Keratinocyte (primary cell): ENCODE results near the gene EPHB3. TPM values are rescaled to one million over a fixed set of nuclear protein-coding genes. Genes with fewer than 3 reads are reported as not detected.

ENCODE experiments used
- DNase-seq: peaks from one replicate; pipeline ENCODE4 v3.0.0-alpha.2; 2011; ENCODE audit warnings: low read depth, missing footprints, low spot score
- FAIRE-seq: peaks from 2 replicates; lab custom pipeline; 2011; peaks lifted over from hg19 to GRCh38; lab: Jason Lieb, UNC
- H2AFZ ChIP-seq: 2 replicates; pipeline ENCODE4 v1.6.0; 2012; ENCODE audit warnings: low read length, control low read depth, inconsistent platforms; ENCODE audit not compliant: control insufficient read depth
- H3K27ac ChIP-seq: 2 replicates; pipeline ENCODE4 v1.5.1; 2011; ENCODE audit warnings: low read length; ENCODE audit not compliant: control insufficient read depth, insufficient read depth
- H3K27me3 ChIP-seq: 3 replicates; pipeline ENCODE4 v1.6.0; 2011; ENCODE audit warnings: low read length; ENCODE audit not compliant: control insufficient read depth, insufficient read depth; ENCODE audit errors: extremely low read depth
- H3K36me3 ChIP-seq, 2 experiments: 2 replicates in 1 of 2; 3 replicates in 1 of 2; pipeline ENCODE4 v1.5.1; 2011; ENCODE audit warnings: low read length in 2 of 2, mild to moderate bottlenecking in 1 of 2; ENCODE audit not compliant: control insufficient read depth in 2 of 2, insufficient read depth in 2 of 2; ENCODE audit errors: extremely low read depth in 1 of 2
- H3K4me1 ChIP-seq: 3 replicates; pipeline ENCODE4 v1.5.1; 2011; ENCODE audit warnings: low read length; ENCODE audit not compliant: control insufficient read depth, insufficient read depth; ENCODE audit errors: extremely low read depth
- H3K4me2 ChIP-seq: 3 replicates; pipeline ENCODE4 v1.6.0; 2011; ENCODE audit warnings: low read depth, low read length; ENCODE audit not compliant: control insufficient read depth, insufficient read depth; ENCODE audit errors: extremely low read depth
- H3K4me3 ChIP-seq, 3 experiments: fragments of 200-600 bp in 1 of 3; sonication (generic) in 1 of 3; 2 replicates in 2 of 3; 3 replicates in 1 of 3; pipeline ENCODE4 v1.5.1; 2011 to 2016; ENCODE audit warnings: low read length in 3 of 3, mild to moderate bottlenecking in 3 of 3, control low read depth in 2 of 3, inconsistent platforms in 1 of 3, low read depth in 1 of 3, mixed read lengths in 1 of 3, mixed run types in 1 of 3, moderate library complexity in 1 of 3; ENCODE audit not compliant: control insufficient read depth in 2 of 3, insufficient read depth in 2 of 3; ENCODE audit errors: extremely low read depth in 1 of 3
- H3K79me2 ChIP-seq: 2 replicates; pipeline ENCODE4 v1.6.0; 2012; ENCODE audit warnings: low read length; ENCODE audit not compliant: control insufficient read depth, insufficient read depth
- H3K9ac ChIP-seq: 3 replicates; pipeline ENCODE4 v1.6.0; 2011; ENCODE audit warnings: low read length; ENCODE audit not compliant: control insufficient read depth, insufficient read depth; ENCODE audit errors: extremely low read depth
- H3K9me1 ChIP-seq: 3 replicates; pipeline ENCODE4 v1.6.0; 2011; ENCODE audit warnings: low read length; ENCODE audit not compliant: control insufficient read depth, insufficient read depth; ENCODE audit errors: extremely low read depth
- H3K9me3 ChIP-seq: 2 replicates; pipeline ENCODE4 v1.5.1; 2012; ENCODE audit warnings: low read depth, low read length; ENCODE audit not compliant: control insufficient read depth
- H4K20me1 ChIP-seq: 3 replicates; pipeline ENCODE4 v1.6.0; 2011; ENCODE audit warnings: low read length; ENCODE audit not compliant: control insufficient read depth, insufficient read depth; ENCODE audit errors: extremely low read depth
- CTCF ChIP-seq, 3 experiments: IDR thresholded peaks in 1 of 3; conservative IDR thresholded peaks in 1 of 3; optimal IDR thresholded peaks in 1 of 3; 2 replicates in 2 of 3; 3 replicates in 1 of 3; pipeline versions ENCODE3 to v1.5.1; 2011; ENCODE audit warnings: low read length in 3 of 3, mild to moderate bottlenecking in 3 of 3, moderate library complexity in 2 of 3, control low read depth in 1 of 3, inconsistent platforms in 1 of 3; ENCODE audit not compliant: insufficient read depth in 2 of 3; ENCODE audit errors: extremely low read depth in 1 of 3
- EZH2 ChIP-seq: IDR thresholded peaks from one replicate; pipeline ENCODE4 v1.6.1; 2012; ENCODE audit warnings: inconsistent platforms, mild to moderate bottlenecking, low read length, moderate library complexity
- dilution Hi-C: fragments of 300-500 bp; cut with MboI; formaldehyde crosslinking; loops from one replicate; pipeline ENCODE4 v1.7.0; 2020; ENCODE audit warnings: low sequenced_read_pairs; ENCODE audit not compliant: extremely low pct_ligation_motif_present
- polyA plus RNA-seq, 5 experiments: library from polyadenylated mRNA; depleted of rRNA in 3 of 5; stranded (reverse) in 3 of 5; stranded (forward) in 1 of 5; unstranded in 1 of 5; fragments of >200 nt; gene quantifications; 1 replicate in 1 of 5; 2 replicates in 3 of 5; 3 replicates in 1 of 5; pipeline versions ENCODE4 v1.2.1 to v1.2.3, GENCODE V29; 2011 to 2012; ENCODE audit warnings: missing spikeins in 2 of 5, low read depth in 1 of 5, low replicate concordance in 1 of 5

EPHB3 gene
- polyA plus RNA-seq, 1 donor (not counting 4 experiments of a cell fraction or from before 2014, with no cell fraction given), result 2.2 TPM

- Histone ChIP-seq H3K4me1 (peaks cover 33% of the 10 kb centered on the region), H2AFZ (no peak overlapping the region), H3K27ac (no peak overlapping the region), H3K9me1 (no peaks in the 10 kb centered on the region), H3K4me3 (no peak overlapping the region), H3K4me2 (no peak overlapping the region), H3K79me2 (no peaks in the 10 kb centered on the region), H3K27me3 (no peaks in the 10 kb centered on the region), H3K36me3 (peaks cover 10 to 40% of the 10 kb centered on the region in 2 experiments), H3K9ac (no peak overlapping the region), H4K20me1 (no peaks in the 10 kb centered on the region), H3K9me3 (no peaks in the 10 kb centered on the region)
- FAIRE-seq (no peak), DNase-seq (no peak)
- TF ChIP-seq CTCF (optimal IDR thresholded peaks at IDR 0.05 in 1 of 3, IDR thresholded peaks at IDR 0.05 in 1 of 3, conservative IDR thresholded peaks at IDR 0.05 in 1 of 3; ENCODE audit: extremely low read depth in 1 of 3, insufficient read depth in 2 of 3, low read length in 3 of 3), result no peak
- TF ChIP-seq EZH2, result no peak
- dilution Hi-C loops, result no loop called here
These were observed 18.8 kb downstream of the EPHB3 start for GRCh38 chr3:184580376-184580775.

GRCh38 chr3:184581331-184581855 is 19.8 kb downstream of the EPHB3 start:
- H3K27ac ChIP-seq, result no peak overlapping the region
- no peak overlapping the region for H2AFZ ChIP-seq
- H3K27me3 ChIP-seq, result no peaks in the 10 kb centered on the region
- dilution Hi-C loops, result no loop called here
- no peaks in the 10 kb centered on the region for H3K9me1 ChIP-seq
- peaks cover 33% of the 10 kb centered on the region for H3K4me1 ChIP-seq
- no peaks in the 10 kb centered on the region for H3K9me3 ChIP-seq
- H3K4me3 ChIP-seq, result no peak overlapping the region
- FAIRE-seq (no peak), DNase-seq (no peak)
- no peaks in the 10 kb centered on the region for H3K79me2 ChIP-seq
- H3K4me2 ChIP-seq, result no peak overlapping the region
- H3K36me3 ChIP-seq, result peaks cover 10 to 33% of the 10 kb centered on the region in 2 experiments
- TF ChIP-seq EZH2 (no peak), CTCF (optimal IDR thresholded peaks at IDR 0.05 in 1 of 3, IDR thresholded peaks at IDR 0.05 in 1 of 3, conservative IDR thresholded peaks at IDR 0.05 in 1 of 3; ENCODE audit: extremely low read depth in 1 of 3, insufficient read depth in 2 of 3, low read length in 3 of 3) (no peak)
- no peaks in the 10 kb centered on the region for H4K20me1 ChIP-seq
- H3K9ac ChIP-seq, result no peak overlapping the region
